GM15510 (cell line): ENCODE measurements around the gene CYSRT1.

Source experiments
- POLR2A ChIP-seq: IDR thresholded peaks from 3 replicates; pipeline ENCODE4 v1.6.1; 2011; ENCODE audit warnings: borderline replicate concordance; ENCODE audit not compliant: insufficient read length; ENCODE audit errors: extremely low read depth

Gene CYSRT1

DNA sequence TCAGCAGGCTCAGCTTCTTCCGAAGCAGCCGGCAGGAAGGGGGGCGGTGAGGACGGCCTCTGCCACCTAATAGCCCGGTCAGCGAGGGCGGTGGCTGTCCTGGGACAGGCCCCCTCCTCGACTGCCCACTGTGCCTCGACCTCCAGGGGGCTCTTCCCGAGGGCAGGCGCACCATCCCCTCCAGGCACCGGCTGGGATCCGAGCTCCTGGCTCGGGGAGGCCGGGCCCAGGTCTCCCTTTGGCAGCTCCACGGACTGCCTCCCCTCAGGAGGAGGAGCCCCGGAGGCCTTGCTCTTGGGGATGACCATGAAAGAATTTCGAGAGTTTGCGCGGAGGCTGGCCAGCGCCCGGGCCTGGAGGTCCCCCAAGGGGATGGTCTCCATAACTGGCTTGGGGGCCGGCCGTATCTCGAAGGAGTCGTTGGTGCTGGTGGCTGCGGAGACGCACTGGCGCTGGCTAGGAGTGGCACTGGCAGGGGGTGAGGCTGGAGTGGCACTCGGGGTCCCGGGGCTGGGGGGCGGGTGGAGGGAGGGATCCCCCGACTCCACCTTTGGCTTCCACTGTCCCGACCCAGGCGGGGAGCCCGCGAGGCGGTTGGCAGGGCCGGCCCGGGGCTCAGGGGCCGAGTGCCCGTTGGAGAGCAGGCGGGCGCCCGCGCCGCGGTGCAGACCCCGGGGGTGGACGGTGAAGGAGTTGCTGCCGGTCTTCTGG is 25.4 kb upstream of the CYSRT1 start:
- TF ChIP-seq POLR2A: no peak

DNA sequence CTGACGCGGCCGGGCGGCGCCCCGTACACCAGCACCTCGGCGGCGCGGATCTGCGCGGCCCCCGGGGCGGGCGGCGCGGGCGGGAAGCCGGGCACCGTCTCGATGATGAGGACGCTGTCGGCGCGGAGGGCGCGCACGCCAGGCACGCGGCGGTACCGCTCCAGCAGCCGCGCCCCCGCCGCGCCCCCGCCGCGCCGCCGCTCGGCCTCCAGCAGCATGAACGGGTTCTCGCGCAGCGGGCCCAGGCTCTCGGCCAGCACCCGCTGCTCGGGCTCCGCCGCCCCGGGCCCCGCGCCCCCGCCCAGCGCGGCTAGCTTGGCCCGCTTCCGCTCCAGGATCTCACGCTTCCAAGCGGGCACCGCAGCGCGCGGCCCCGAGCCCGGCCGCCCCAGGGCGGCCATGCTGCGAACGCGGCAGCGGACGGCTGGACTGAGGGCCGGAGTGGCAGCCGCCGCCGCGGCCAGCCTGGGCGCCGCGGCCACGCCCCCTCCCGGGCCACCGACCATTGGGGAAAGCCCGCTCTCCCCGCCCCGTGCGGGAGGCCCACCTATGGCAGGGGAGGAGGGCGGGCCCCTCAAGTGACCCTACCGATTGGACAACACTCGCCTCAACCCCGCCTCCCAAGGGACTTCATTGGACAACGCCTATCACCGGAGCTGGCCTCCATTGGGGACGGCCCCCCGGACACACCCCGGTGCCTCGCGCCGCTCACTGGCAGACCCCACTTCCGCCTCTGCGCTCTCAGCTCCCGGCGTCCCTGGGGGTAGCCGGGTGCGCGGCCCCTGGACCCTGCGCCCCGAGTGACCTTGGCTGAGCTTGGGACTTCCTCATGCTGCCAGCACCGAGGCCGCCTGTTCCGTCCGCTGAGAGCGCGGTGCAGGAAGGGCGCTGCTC is 24.4 kb upstream of the CYSRT1 start, which contains the start of gene TPRN:
Gene TPRN, minus strand, starts transcription at position 431 of the 894 bp plus-strand sequence. Its CDS starts 30 bp downstream, at position 401.
- TF ChIP-seq POLR2A: peak; percentile 94

DNA sequence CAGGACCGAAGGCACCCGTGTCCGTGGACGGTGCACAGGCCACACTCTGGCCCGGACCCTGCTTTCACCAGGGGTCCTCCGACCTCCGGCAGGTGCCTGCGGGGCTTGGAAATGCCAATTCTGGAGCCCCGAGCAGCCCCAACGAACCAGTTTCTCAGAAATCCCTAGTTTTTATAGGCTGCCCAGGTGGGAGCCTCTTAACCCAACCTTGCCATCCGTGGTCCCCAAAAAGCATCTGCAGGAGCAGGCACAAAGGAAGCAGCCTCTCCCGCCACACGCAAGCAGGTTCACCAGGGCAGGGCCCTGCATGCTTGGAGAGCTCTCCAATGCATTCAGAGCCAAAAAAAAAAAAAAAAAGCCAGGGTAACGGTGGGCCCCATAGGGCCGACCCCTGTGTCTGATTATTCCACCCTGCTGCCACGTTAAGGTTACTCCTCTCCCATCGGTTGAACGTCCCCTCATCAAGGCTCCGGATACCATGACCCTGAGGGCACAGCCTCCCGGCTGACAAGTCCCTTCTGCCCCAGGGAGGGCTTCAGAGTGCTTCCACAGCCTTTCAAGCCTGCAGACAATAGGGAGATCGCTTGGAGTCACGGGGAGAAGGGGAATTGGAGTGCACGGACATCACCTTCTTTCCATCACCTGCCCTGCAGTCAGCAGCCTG is 23.6 kb upstream of the CYSRT1 start:
- TF ChIP-seq POLR2A: no peak

DNA sequence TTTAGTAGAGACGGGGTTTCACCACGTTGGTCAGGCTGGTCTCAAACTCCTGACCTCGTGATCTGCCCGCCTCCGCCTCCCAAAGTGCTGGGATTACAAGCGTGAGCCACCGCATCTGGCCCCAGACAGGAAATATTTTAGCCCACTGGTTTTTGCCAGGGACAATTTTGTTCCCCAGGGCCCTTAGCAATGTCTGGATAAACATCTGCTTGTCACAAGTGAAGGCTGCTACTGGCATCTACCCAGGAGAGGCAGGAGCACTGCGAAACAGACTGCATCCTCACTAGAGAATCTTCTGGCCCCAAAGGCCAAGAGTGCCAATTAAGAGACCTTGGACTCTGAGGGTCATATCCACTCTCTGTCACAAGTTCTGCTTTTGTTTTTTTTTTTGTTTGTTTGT is 22.0 kb upstream of the CYSRT1 start:
- TF ChIP-seq POLR2A: no peak

DNA sequence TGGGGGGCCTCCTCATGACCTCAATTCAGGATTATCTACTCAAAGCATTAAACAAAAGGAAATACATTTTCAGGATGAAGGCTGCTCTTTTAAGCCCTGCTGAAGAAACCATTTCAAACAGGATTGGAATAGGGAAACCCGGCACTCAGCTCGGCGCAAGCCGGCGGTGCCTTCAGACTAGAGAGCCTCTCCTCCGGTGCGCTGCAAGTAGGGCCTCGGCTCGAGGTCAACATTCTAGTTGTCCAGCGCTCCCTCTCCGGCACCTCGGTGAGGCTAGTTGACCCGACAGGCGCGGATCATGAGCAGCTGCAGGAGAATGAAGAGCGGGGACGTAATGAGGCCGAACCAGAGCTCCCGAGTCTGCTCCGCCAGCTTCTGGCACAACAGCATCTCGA is 20.2 kb upstream of the CYSRT1 start:
- TF ChIP-seq POLR2A: no peak

DNA sequence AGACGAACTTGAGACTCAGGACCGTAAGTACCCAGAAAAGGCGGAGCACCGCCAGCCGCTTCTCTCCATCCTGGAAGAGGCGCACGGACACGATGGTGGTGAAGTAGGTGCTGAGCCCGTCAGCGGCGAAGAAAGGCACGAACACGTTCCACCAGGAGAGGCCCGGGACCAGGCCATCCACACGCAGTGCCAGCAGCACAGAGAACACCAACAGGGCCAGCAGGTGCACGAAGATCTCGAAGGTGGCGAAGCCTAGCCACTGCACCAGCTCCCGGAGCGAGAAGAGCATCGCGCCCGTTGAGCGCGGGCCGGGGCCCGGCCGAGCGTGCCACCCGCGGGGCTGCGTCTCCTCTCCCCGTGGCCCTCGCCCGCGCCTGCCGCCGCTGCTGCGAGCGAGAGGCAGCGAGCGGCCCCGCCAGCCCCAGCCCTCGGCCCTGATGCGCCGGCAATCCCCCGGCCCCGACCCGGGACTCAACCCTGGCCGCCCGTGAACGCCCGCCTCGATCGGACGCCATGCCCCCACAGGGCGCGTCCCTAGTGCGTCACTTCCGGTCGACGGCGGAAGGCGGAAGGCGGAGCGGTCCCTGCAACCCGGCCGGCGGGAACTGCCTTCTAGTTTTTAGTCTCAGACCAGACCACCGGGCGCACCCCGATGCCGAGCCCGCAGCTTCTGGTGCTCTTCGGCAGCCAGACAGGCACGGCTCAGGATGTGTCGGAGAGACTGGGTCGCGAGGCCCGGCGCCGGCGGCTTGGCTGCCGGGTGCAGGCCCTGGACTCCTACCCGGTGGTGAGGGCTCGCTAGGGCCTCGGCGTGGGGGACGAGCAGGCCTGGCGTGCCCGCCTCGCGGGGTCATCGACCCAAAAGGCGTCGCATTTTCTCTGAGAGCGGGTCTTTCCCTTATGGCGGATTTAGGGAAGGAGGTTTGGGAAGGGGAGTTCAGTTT is 19.6 kb upstream of the CYSRT1 start, which contains the start of the genes NDOR1 and TMEM203:
Gene NDOR1, plus strand, starts transcription at position 575 of the 944 bp plus-strand sequence. Its CDS starts 78 bp downstream, at position 653.
Gene TMEM203, minus strand, starts transcription at position 523 of the 944 bp plus-strand sequence. Its CDS starts 234 bp downstream, at position 289.
- TF ChIP-seq POLR2A: peak; percentile 88

DNA sequence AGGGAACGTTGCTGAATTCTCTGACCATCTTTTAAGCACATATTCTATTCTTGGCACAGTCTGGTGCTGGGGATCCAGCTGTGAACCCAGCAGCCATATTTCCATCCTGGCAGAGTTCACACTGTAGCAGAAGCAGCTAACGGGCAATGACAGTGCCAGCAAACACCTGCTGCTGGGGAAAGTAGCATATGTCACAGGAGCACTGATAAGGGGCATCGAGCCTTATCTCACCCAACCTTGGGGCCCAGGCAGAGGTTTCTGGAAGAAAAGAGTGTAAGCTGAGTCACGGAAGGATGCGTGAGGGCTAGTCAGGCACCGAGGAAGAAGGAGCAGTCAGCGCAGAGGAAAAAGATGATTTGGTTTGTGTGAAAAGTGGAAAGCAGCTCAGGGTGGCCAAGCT is 18.4 kb upstream of the CYSRT1 start:
- no peak for TF ChIP-seq POLR2A

DNA sequence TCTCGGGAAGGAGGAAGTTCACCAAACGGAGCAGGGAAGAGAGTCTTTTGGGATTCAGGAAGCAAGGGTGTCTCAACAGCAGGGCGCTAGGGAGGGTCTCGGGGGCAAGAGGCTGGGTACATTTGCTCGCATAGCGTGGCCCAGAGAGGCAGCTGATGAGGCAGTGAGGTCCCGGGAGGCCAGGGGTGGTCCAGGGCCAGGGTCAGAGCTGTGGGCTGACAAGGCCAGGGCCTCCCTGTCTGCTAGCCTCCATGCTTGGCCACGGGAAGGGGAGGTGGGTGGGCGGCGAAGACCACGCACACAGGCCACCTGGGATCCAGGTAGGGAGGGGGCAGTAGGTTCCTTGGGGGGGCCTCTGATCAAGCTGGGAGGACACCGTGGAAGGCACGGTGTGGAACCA is 13.4 kb upstream of the CYSRT1 start:
- TF ChIP-seq POLR2A: no peak

DNA sequence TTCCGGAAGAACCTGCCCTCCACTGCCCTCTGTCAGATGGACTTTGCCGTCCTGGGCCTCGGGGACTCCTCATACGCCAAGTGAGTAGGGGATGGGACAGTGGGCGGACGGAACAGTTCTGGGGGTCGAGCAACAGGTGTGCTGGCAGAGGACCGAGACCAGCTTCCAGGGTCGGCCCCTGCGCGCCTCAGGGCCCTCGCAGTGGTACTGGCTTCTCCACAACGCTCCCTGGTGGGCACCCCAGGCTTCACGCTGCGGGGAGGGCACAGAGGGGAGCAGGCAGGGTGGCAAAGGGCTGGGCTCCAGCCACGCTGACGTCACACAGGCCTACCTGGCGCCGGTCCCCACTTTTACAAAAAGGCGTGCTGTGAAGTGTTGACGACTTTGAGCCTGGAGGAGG is 12.5 kb upstream of the CYSRT1 start:
- no peak for TF ChIP-seq POLR2A

DNA sequence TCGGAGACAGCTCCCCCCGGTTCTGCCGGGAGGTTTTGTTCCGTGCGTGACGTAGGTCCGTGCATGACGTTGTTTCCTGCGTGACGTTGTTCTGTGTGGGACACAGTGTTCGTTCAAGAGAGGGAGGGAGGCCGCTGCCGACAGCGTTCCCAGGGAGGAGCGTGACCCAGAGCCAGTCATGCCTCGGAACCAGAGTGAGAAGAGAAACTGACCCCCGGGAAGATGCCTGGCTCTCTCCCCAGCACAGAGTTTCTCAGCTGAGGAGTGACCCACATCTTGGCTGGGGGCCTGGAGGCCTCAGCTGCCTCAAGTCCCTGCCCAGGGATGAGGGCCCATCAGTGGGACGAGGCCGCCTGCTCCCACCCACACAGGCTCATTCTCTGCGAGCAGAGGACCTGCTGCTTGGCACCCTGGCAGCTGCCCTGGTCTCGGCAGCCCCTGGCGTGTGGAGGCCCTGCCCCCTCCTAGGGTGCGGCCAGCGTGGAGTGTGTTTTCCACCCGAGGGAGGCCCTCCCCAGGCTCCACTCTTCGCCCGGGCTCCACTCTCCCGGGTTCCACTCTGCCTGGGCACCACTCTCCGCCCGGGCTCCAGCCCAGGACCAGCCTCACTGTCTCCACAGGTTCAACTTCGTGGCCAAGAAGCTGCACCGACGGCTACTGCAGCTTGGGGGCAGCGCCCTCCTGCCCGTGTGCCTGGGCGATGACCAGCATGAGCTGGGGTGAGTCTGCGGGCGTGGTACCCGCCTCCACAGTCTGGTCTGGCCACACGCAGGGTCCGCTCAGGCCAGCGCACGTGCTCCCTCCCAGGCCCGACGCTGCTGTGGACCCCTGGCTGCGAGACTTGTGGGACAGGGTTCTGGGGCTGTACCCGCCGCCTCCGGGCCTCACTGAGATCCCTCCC is 11.6 kb upstream of the CYSRT1 start:
- TF ChIP-seq POLR2A: no peak

DNA sequence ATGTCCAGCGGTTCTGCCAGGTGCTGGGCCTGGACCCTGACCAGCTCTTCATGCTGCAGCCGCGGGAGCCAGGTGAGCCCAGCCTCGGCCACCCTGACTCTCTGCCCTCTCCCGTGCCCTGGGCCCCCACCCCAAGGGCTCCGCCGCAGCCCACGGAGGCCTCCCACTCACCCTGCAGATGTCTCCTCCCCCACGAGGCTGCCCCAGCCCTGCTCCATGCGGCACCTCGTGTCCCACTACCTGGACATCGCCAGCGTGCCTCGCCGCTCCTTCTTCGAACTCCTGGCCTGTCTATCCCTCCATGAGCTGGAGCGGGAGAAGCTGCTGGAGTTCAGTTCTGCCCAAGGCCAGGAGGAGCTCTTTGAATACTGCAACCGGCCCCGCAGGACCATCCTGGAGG is 10.4 kb upstream of the CYSRT1 start:
- TF ChIP-seq POLR2A: no peak

DNA sequence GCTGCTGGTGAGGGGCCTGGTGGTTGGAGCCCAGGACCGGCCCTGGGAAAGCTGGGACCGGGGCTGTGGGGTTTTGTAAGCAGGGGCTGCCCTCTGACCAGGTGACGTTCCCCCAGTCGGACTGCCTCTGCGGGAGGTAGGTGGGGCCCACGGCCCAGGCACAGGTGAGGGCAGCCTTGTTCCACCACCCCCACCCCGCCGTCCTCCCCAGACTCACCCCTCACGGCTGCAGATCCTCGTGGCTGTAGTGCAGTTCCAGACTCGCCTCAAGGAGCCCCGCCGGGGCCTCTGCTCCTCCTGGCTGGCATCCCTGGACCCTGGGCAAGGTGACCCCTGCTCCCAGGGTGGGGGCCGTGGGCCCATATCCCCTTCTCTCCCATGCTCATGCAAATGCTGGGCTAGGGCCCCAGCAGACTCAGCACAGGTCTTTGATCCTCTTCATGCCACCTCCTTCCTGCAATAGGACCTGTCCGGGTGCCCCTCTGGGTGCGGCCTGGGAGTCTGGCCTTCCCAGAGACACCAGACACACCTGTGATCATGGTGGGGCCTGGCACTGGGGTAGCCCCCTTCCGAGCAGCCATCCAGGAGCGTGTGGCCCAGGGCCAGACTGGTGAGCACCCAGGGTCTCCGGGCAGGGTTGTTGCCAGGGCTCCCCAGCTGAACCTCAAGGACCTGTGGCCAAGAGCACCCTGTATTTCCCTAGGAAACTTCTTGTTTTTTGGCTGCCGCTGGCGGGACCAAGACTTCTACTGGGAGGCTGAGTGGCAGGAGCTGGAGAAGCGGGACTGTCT is 9.6 kb upstream of the CYSRT1 start:
- TF ChIP-seq POLR2A: no peak
